ENCODE data around the gene PTPN23. TPM values are rescaled to one million over a fixed set of nuclear protein-coding genes. Genes with fewer than 3 reads are reported as not detected.

PTPN23 gene
- total and polyA plus RNA-seq, 7 donors, result 7.8 to 26.9 (median 11.4) TPM

- Histone ChIP-seq H3K9me3 (no peaks in the 10 kb centered on the region), H3K4me3 (no peak overlapping the region), H3K27ac (no peak overlapping the region), H3K27me3 (no peaks in the 10 kb centered on the region), H3K4me1 (no peaks in the 10 kb centered on the region), H3K36me3 (peaks cover 22 to 89% (median 59%) of the 10 kb centered on the region in 4 donors)
- TF ChIP-seq, protein P1, sequence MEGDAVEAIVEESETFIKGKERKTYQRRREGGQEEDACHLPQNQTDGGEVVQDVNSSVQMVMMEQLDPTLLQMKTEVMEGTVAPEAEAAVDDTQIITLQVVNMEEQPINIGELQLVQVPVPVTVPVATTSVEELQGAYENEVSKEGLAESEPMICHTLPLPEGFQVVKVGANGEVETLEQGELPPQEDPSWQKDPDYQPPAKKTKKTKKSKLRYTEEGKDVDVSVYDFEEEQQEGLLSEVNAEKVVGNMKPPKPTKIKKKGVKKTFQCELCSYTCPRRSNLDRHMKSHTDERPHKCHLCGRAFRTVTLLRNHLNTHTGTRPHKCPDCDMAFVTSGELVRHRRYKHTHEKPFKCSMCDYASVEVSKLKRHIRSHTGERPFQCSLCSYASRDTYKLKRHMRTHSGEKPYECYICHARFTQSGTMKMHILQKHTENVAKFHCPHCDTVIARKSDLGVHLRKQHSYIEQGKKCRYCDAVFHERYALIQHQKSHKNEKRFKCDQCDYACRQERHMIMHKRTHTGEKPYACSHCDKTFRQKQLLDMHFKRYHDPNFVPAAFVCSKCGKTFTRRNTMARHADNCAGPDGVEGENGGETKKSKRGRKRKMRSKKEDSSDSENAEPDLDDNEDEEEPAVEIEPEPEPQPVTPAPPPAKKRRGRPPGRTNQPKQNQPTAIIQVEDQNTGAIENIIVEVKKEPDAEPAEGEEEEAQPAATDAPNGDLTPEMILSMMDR (IDR thresholded peaks at IDR 0.05), result no peak
- no peak for TF ChIP-seq POLR2A (IDR thresholded peaks at IDR 0.05)
- no peak for TF ChIP-seq POLR2AphosphoS5 (IDR thresholded peaks at IDR 0.05)
- no peak for TF ChIP-seq EP300 (IDR thresholded peaks at IDR 0.05)
- DNase-seq, result no peak
- intact Hi-C loops (cut with DNase I), result loop anchor here (10.0 kb wide), 1 partner anchor 390 kb away; the partner anchor contains the start of gene DHX30
- WGBS, 2 donors, result 85 to 91% methylated on average over 16 of the region's 16 CpGs
Observed at GRCh38 chr3:47414666-47415587, 34.1 kb downstream of the PTPN23 start.

DNA sequence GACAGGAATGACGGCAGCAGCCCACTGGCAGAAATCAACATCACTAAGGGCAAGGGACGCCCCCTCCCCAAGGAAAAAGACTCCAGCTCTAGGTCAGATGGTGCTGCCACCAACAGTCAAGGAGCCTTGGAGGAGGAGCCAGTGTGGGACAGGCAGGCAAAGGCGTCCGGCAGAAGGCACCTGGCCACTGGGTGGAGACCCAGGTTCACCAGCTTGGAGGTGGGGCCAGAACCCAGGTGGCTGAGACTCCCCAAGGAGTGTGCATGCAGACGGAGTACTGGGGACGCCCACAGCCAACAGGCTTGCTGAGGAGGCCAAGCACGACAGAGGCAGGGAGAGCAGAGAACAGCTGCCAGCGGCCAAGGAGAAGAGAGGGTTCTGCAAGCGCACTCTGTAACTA lies 35.2 kb downstream of the PTPN23 start:
- peaks cover 22 to 85% (median 55%) of the 10 kb centered on the region in 4 donors for H3K36me3 ChIP-seq
- no peaks in the 10 kb centered on the region for H3K9me3 ChIP-seq
- TF ChIP-seq POLR2A (IDR thresholded peaks at IDR 0.05) (no peak), POLR2AphosphoS5 (IDR thresholded peaks at IDR 0.05) (no peak), EP300 (IDR thresholded peaks at IDR 0.05) (no peak)
- TF ChIP-seq, protein P1 (IDR thresholded peaks at IDR 0.05), result no peak
- DNase-seq, result peak; percentile 64
- peaks cover 0 to 5% (median 0%) of the 10 kb centered on the region in 4 donors for H3K4me1 ChIP-seq
- no peak overlapping the region for H3K27ac ChIP-seq
- H3K27me3 ChIP-seq, result no peaks in the 10 kb centered on the region
- intact Hi-C loops (cut with DNase I), result loop anchor here (10.0 kb wide), 1 partner anchor 389 kb away; the partner anchor contains the start of gene DHX30
- H3K4me3 ChIP-seq, result no peak overlapping the region
- WGBS, 2 donors, result 54 to 74% methylated on average over 9 of the region's 9 CpGs

GRCh38 chr3:47418167-47419082 lies 37.6 kb downstream of the PTPN23 start:
- intact Hi-C loops (cut with DNase I), result loop anchor here (10.0 kb wide), 1 partner anchor 386 kb away; the partner anchor contains the start of gene DHX30
- H3K36me3 ChIP-seq, result peaks cover 17 to 69% (median 36%) of the 10 kb centered on the region in 4 donors

More at GRCh38 chr3:47418167-47419082, 37.6 kb downstream of the PTPN23 start:
- H3K9me3 ChIP-seq, result no peaks in the 10 kb centered on the region
- TF ChIP-seq POLR2A (IDR thresholded peaks at IDR 0.05), result no peak
- TF ChIP-seq, protein P1 (IDR thresholded peaks at IDR 0.05), result no peak
- no peak for TF ChIP-seq EP300 (IDR thresholded peaks at IDR 0.05)
- TF ChIP-seq POLR2AphosphoS5 (IDR thresholded peaks at IDR 0.05), result no peak
- WGBS, 2 donors, result 92 to 94% methylated on average over 53 of the region's 53 CpGs
- no peak for DNase-seq
- no peaks in the 10 kb centered on the region for H3K27me3 ChIP-seq
- H3K4me3 ChIP-seq, result no peak overlapping the region
- no peak overlapping the region for H3K27ac ChIP-seq
- H3K4me1 ChIP-seq, result peaks cover 0 to 18% (median 12%) of the 10 kb centered on the region in 4 donors
